Caco-2 (cell line): Measurements from ENCODE around the gene FUT9. TPM values are rescaled to one million over a fixed set of nuclear protein-coding genes. Genes with fewer than 3 reads are reported as not detected.

Source experiments
- BruUV-seq: library from RNA; stranded (reverse); fragments of 400-500 nt; replicated peaks from 2 replicates; lab custom pipeline; 2021; lab: Mats Ljungman, UMichigan
- CTCF ChIA-PET: fragments of 300-600 bp; sonication (Branson Sonifier 250); formaldehyde crosslinking; loops from one replicate; lab custom pipeline; 2022; ENCODE audit warnings: antibody characterized with exemption; lab: Charles Lee
- POLR2A ChIA-PET: fragments of 300-600 bp; sonication (Branson Sonifier 250); formaldehyde crosslinking; loops from one replicate; lab custom pipeline; 2022; ENCODE audit warnings: antibody characterized with exemption; lab: Charles Lee
- DNase-seq, 2 experiments: peaks; one replicate each; pipeline versions ENCODE4 v3.0.0 to v3.0.0-alpha.2; 2020 to 2022
- H3K27me3 ChIP-seq: replicated peaks from 2 replicates; pipeline ENCODE4 v1.6.0; 2011; ENCODE audit warnings: low read length; ENCODE audit not compliant: control insufficient read depth, insufficient read depth
- H3K36me3 ChIP-seq: 2 replicates; pipeline ENCODE4 v1.5.1; 2011; ENCODE audit warnings: low read length; ENCODE audit not compliant: control insufficient read depth, insufficient read depth
- H3K4me1 ChIP-seq: fragments of 250-450 bp; sonication (Bioruptor Pico); 2 replicates; pipeline ENCODE4 v1.5.1; 2020; ENCODE audit warnings: mild to moderate bottlenecking
- H3K4me3 ChIP-seq: 2 replicates; pipeline ENCODE4 v1.5.1; 2011; ENCODE audit warnings: low read depth, mild to moderate bottlenecking, control low read depth, low read length
- H3K9me3 ChIP-seq: fragments of 250-450 bp; sonication (Bioruptor Pico); 2 replicates; pipeline ENCODE4 v1.5.1; 2020; ENCODE audit warnings: mild to moderate bottlenecking, moderate library complexity
- H3K27ac Mint-ChIP-seq: one replicate; pipeline ENCODE4 v1.8.0; 2022; ENCODE audit warnings: mixed read lengths; ENCODE audit not compliant: unreplicated experiment
- H3K27me3 Mint-ChIP-seq: one replicate; pipeline ENCODE4 v1.8.0; 2022; ENCODE audit warnings: mixed read lengths; ENCODE audit not compliant: insufficient read depth, unreplicated experiment
- H3K36me3 Mint-ChIP-seq: one replicate; pipeline ENCODE4 v1.8.0; 2022; ENCODE audit warnings: mild to moderate bottlenecking, mixed read lengths; ENCODE audit not compliant: insufficient read depth, unreplicated experiment
- H3K4me1 Mint-ChIP-seq: one replicate; pipeline ENCODE4 v1.8.0; 2022; ENCODE audit warnings: low read depth, mixed read lengths; ENCODE audit not compliant: unreplicated experiment
- H3K4me3 Mint-ChIP-seq: one replicate; pipeline ENCODE4 v1.8.0; 2022; ENCODE audit warnings: mild to moderate bottlenecking, moderate library complexity, mixed read lengths; ENCODE audit not compliant: unreplicated experiment
- H3K9me3 Mint-ChIP-seq: one replicate; pipeline ENCODE4 v1.8.0; 2022; ENCODE audit warnings: mixed read lengths; ENCODE audit not compliant: unreplicated experiment
- CTCF ChIP-seq, 2 experiments: fragments of 200-600 bp in 1 of 2; IDR thresholded peaks; 1 replicate in 1 of 2; 2 replicates in 1 of 2; pipeline versions ENCODE4 v1.5.1 to v1.8.0; 2011 to 2022; ENCODE audit warnings: antibody characterized with exemption in 1 of 2, control low read depth in 1 of 2, inconsistent platforms in 1 of 2, low read depth in 1 of 2, low read length in 1 of 2, mild to moderate bottlenecking in 1 of 2, moderate library complexity in 1 of 2; ENCODE audit not compliant: insufficient read depth in 1 of 2, severe bottlenecking in 1 of 2, unreplicated experiment in 1 of 2
- intact Hi-C: fragments of 100-400 bp; cut with micrococcal nuclease; formaldehyde crosslinking; loops from one replicate; pipeline ENCODE4 v1.10.0; 2022; ENCODE audit not compliant: unreplicated experiment
- total RNA-seq: library from RNA; stranded (reverse); gene quantifications from 2 replicates; pipeline ENCODE4 v1.2.3, GENCODE V29; 2022

FUT9 gene
- total RNA-seq, 1 experiment from 2014 or later, result 0.11 TPM

GRCh38 chr6:96223695-96224094, 207.9 kb downstream of the FUT9 start:
- Mint-ChIP-seq H3K9me3 (no peaks in the 10 kb centered on the region), H3K36me3 (no peaks in the 10 kb centered on the region), H3K4me3 (no peak overlapping the region), H3K27me3 (no peaks in the 10 kb centered on the region), H3K4me1 (no peaks in the 10 kb centered on the region), H3K27ac (no peak overlapping the region)
- Histone ChIP-seq H3K4me3 (no peak overlapping the region), H3K36me3 (no peaks in the 10 kb centered on the region), H3K9me3 (no peaks in the 10 kb centered on the region; the same call in 1 of the 2 replicates), H3K4me1 (no peaks in the 10 kb centered on the region), H3K27me3 (no peaks in the 10 kb centered on the region)
- TF ChIP-seq CTCF (IDR thresholded peaks at IDR 0.05; ENCODE audit: insufficient read depth in 1 of 2, low read depth in 1 of 2, low read length in 1 of 2, severe bottlenecking in 1 of 2, unreplicated experiment in 1 of 2), result no peak
- ChIA-PET CTCF (no interaction called here), POLR2A (no interaction called here)
- BruUV-seq, result no TSS peak
- DNase-seq, result no peak
- intact Hi-C loops, result no loop called here

- H3K4me3 ChIP-seq, result no peak overlapping the region
- H3K4me1 ChIP-seq, result no peaks in the 10 kb centered on the region
- H3K9me3 ChIP-seq, result no peaks in the 10 kb centered on the region; the same call in 1 of the 2 replicates
- H3K27me3 ChIP-seq, result no peaks in the 10 kb centered on the region
- ChIA-PET CTCF (no interaction called here), POLR2A (no interaction called here)
- TF ChIP-seq CTCF (IDR thresholded peaks at IDR 0.05; ENCODE audit: insufficient read depth in 1 of 2, low read depth in 1 of 2, low read length in 1 of 2, severe bottlenecking in 1 of 2, unreplicated experiment in 1 of 2), result no peak
- no TSS peak for BruUV-seq
- Mint-ChIP-seq H3K27me3 (no peaks in the 10 kb centered on the region), H3K36me3 (no peaks in the 10 kb centered on the region), H3K4me1 (no peaks in the 10 kb centered on the region), H3K27ac (no peak overlapping the region), H3K4me3 (no peak overlapping the region), H3K9me3 (no peaks in the 10 kb centered on the region)
- no peak for DNase-seq
- H3K36me3 ChIP-seq, result no peaks in the 10 kb centered on the region
- intact Hi-C loops, result no loop called here
Observed at GRCh38 chr6:96227135-96227534, 211.4 kb downstream of the FUT9 start.

GRCh38 chr6:96234444-96234843, 218.7 kb downstream of the FUT9 start:
- no peaks in the 10 kb centered on the region for H3K9me3 Mint-ChIP-seq
- intact Hi-C loops, result no loop called here
- DNase-seq, result no peak

More at GRCh38 chr6:96234444-96234843, 218.7 kb downstream of the FUT9 start:
- no peak overlapping the region for H3K4me3 Mint-ChIP-seq
- H3K27me3 Mint-ChIP-seq, result no peaks in the 10 kb centered on the region
- TF ChIP-seq CTCF (IDR thresholded peaks at IDR 0.05; ENCODE audit: insufficient read depth in 1 of 2, low read depth in 1 of 2, low read length in 1 of 2, severe bottlenecking in 1 of 2, unreplicated experiment in 1 of 2), result no peak
- ChIA-PET CTCF (no interaction called here), POLR2A (no interaction called here)
- Histone ChIP-seq H3K27me3 (no peaks in the 10 kb centered on the region), H3K36me3 (no peaks in the 10 kb centered on the region), H3K4me3 (no peak overlapping the region), H3K4me1 (no peaks in the 10 kb centered on the region; the same call in 1 of the 2 replicates), H3K9me3 (no peaks in the 10 kb centered on the region)
- BruUV-seq, result no TSS peak
- H3K4me1 Mint-ChIP-seq, result peaks cover 18% of the 10 kb centered on the region
- H3K36me3 Mint-ChIP-seq, result no peaks in the 10 kb centered on the region
- H3K27ac Mint-ChIP-seq, result no peak overlapping the region
